Measurements from ENCODE around the gene DNAH1.

DNAH1 gene

GRCh38 chr3:52381623-52382022 is 65.5 kb downstream of the DNAH1 start:
- Histone ChIP-seq H3K36me3 (ENCODE audit: control insufficient read depth in 2 of 2, insufficient read depth in 2 of 2, low read length in 2 of 2) (no peaks in the 10 kb centered on the region), H3K9me3 (ENCODE audit: control insufficient read depth in 2 of 2, low read length in 2 of 2) (no peaks in the 10 kb centered on the region), H3K9ac (ENCODE audit: low read length in 2 of 2) (no peak overlapping the region), H3K4me3 (ENCODE audit: low read length in 2 of 2) (no peak overlapping the region), H3K27me3 (ENCODE audit: control insufficient read depth in 1 of 2, insufficient read depth in 2 of 2, low read length in 2 of 2) (no peaks in the 10 kb centered on the region), H3K4me1 (ENCODE audit: control insufficient read depth, insufficient read depth, low read length) (no peaks in the 10 kb centered on the region), H3K27ac (ENCODE audit: low read length) (no peak overlapping the region)

GRCh38 chr3:52383446-52383845 is 67.3 kb downstream of the DNAH1 start:
- H3K4me3 ChIP-seq (ENCODE audit: low read length in 2 of 2) = no peak overlapping the region

GRCh38 chr3:52384019-52384761 is 68.1 kb downstream of the DNAH1 start:
- Histone ChIP-seq H3K27ac (ENCODE audit: low read length) (no peak overlapping the region), H3K4me1 (ENCODE audit: control insufficient read depth, insufficient read depth, low read length) (no peaks in the 10 kb centered on the region), H3K9me3 (ENCODE audit: control insufficient read depth in 2 of 2, low read length in 2 of 2) (no peaks in the 10 kb centered on the region), H3K4me3 (ENCODE audit: low read length in 2 of 2) (no peak overlapping the region), H3K9ac (ENCODE audit: low read length in 2 of 2) (no peak overlapping the region), H3K27me3 (ENCODE audit: control insufficient read depth in 1 of 2, insufficient read depth in 2 of 2, low read length in 2 of 2) (no peaks in the 10 kb centered on the region), H3K36me3 (ENCODE audit: control insufficient read depth in 2 of 2, insufficient read depth in 2 of 2, low read length in 2 of 2) (no peaks in the 10 kb centered on the region)

More at GRCh38 chr3:52383446-52383845, 67.3 kb downstream of the DNAH1 start:
- Histone ChIP-seq H3K9ac (ENCODE audit: low read length in 2 of 2) (no peak overlapping the region), H3K9me3 (ENCODE audit: control insufficient read depth in 2 of 2, low read length in 2 of 2) (no peaks in the 10 kb centered on the region), H3K4me1 (ENCODE audit: control insufficient read depth, insufficient read depth, low read length) (no peaks in the 10 kb centered on the region), H3K36me3 (ENCODE audit: control insufficient read depth in 2 of 2, insufficient read depth in 2 of 2, low read length in 2 of 2) (no peaks in the 10 kb centered on the region), H3K27me3 (ENCODE audit: control insufficient read depth in 1 of 2, insufficient read depth in 2 of 2, low read length in 2 of 2) (no peaks in the 10 kb centered on the region), H3K27ac (ENCODE audit: low read length) (no peak overlapping the region)

- Histone ChIP-seq H3K27ac (ENCODE audit: low read length) (no peak overlapping the region), H3K27me3 (ENCODE audit: control insufficient read depth in 1 of 2, insufficient read depth in 2 of 2, low read length in 2 of 2) (no peaks in the 10 kb centered on the region), H3K4me1 (ENCODE audit: control insufficient read depth, insufficient read depth, low read length) (no peaks in the 10 kb centered on the region), H3K4me3 (ENCODE audit: low read length in 2 of 2) (no peak overlapping the region), H3K9me3 (ENCODE audit: control insufficient read depth in 2 of 2, low read length in 2 of 2) (no peaks in the 10 kb centered on the region), H3K36me3 (ENCODE audit: control insufficient read depth in 2 of 2, insufficient read depth in 2 of 2, low read length in 2 of 2) (no peaks in the 10 kb centered on the region), H3K9ac (ENCODE audit: low read length in 2 of 2) (no peak overlapping the region)
Observed at GRCh38 chr3:52385157-52385556, 69.0 kb downstream of the DNAH1 start.

GRCh38 chr3:52387481-52387880 is 71.4 kb downstream of the DNAH1 start:
- Histone ChIP-seq H3K9me3 (ENCODE audit: control insufficient read depth in 2 of 2, low read length in 2 of 2) (no peaks in the 10 kb centered on the region), H3K27me3 (ENCODE audit: control insufficient read depth in 1 of 2, insufficient read depth in 2 of 2, low read length in 2 of 2) (no peaks in the 10 kb centered on the region), H3K27ac (ENCODE audit: low read length) (no peak overlapping the region), H3K4me3 (ENCODE audit: low read length in 2 of 2) (no peak overlapping the region), H3K36me3 (ENCODE audit: control insufficient read depth in 2 of 2, insufficient read depth in 2 of 2, low read length in 2 of 2) (peaks cover 0 to 6% of the 10 kb centered on the region in 2 donors), H3K9ac (ENCODE audit: low read length in 2 of 2) (no peak overlapping the region), H3K4me1 (ENCODE audit: control insufficient read depth, insufficient read depth, low read length) (no peaks in the 10 kb centered on the region)

GRCh38 chr3:52388348-52388821 is 72.3 kb downstream of the DNAH1 start:
- H3K9ac ChIP-seq (ENCODE audit: low read length in 2 of 2) = no peak overlapping the region
- no peaks in the 10 kb centered on the region for H3K4me1 ChIP-seq (ENCODE audit: control insufficient read depth, insufficient read depth, low read length)
- H3K36me3 ChIP-seq (ENCODE audit: control insufficient read depth in 2 of 2, insufficient read depth in 2 of 2, low read length in 2 of 2) = peaks cover 0 to 9% of the 10 kb centered on the region in 2 donors

GRCh38 chr3:52388933-52389332 is 72.8 kb downstream of the DNAH1 start:
- no peak overlapping the region for H3K27ac ChIP-seq (ENCODE audit: low read length)
- no peaks in the 10 kb centered on the region for H3K4me1 ChIP-seq (ENCODE audit: control insufficient read depth, insufficient read depth, low read length)
- H3K27me3 ChIP-seq (ENCODE audit: control insufficient read depth in 1 of 2, insufficient read depth in 2 of 2, low read length in 2 of 2) = no peaks in the 10 kb centered on the region
- H3K9ac ChIP-seq (ENCODE audit: low read length in 2 of 2) = no peak overlapping the region
- peaks cover 0 to 9% of the 10 kb centered on the region in 2 donors for H3K36me3 ChIP-seq (ENCODE audit: control insufficient read depth in 2 of 2, insufficient read depth in 2 of 2, low read length in 2 of 2)
- H3K4me3 ChIP-seq (ENCODE audit: low read length in 2 of 2) = no peak overlapping the region
- no peaks in the 10 kb centered on the region for H3K9me3 ChIP-seq (ENCODE audit: control insufficient read depth in 2 of 2, low read length in 2 of 2)

More at GRCh38 chr3:52388348-52388821, 72.3 kb downstream of the DNAH1 start:
- no peak overlapping the region for H3K4me3 ChIP-seq (ENCODE audit: low read length in 2 of 2)
- H3K27me3 ChIP-seq (ENCODE audit: control insufficient read depth in 1 of 2, insufficient read depth in 2 of 2, low read length in 2 of 2) = no peaks in the 10 kb centered on the region
- H3K9me3 ChIP-seq (ENCODE audit: control insufficient read depth in 2 of 2, low read length in 2 of 2) = no peaks in the 10 kb centered on the region
- H3K27ac ChIP-seq (ENCODE audit: low read length) = no peak overlapping the region

- Histone ChIP-seq H3K9me3 (ENCODE audit: control insufficient read depth in 2 of 2, low read length in 2 of 2) (no peaks in the 10 kb centered on the region), H3K27ac (ENCODE audit: low read length) (no peak overlapping the region), H3K9ac (ENCODE audit: low read length in 2 of 2) (no peak overlapping the region), H3K27me3 (ENCODE audit: control insufficient read depth in 1 of 2, insufficient read depth in 2 of 2, low read length in 2 of 2) (no peaks in the 10 kb centered on the region), H3K4me1 (ENCODE audit: control insufficient read depth, insufficient read depth, low read length) (no peaks in the 10 kb centered on the region), H3K4me3 (ENCODE audit: low read length in 2 of 2) (no peak overlapping the region), H3K36me3 (ENCODE audit: control insufficient read depth in 2 of 2, insufficient read depth in 2 of 2, low read length in 2 of 2) (peaks cover 0 to 9% of the 10 kb centered on the region in 2 donors)
Observed at GRCh38 chr3:52391096-52391495, 75.0 kb downstream of the DNAH1 start.

- H3K4me1 ChIP-seq (ENCODE audit: control insufficient read depth, insufficient read depth, low read length) = no peaks in the 10 kb centered on the region
- H3K27ac ChIP-seq (ENCODE audit: low read length) = no peak overlapping the region
- no peak overlapping the region for H3K4me3 ChIP-seq (ENCODE audit: low read length in 2 of 2)
- no peaks in the 10 kb centered on the region for H3K27me3 ChIP-seq (ENCODE audit: control insufficient read depth in 1 of 2, insufficient read depth in 2 of 2, low read length in 2 of 2)
- H3K9me3 ChIP-seq (ENCODE audit: control insufficient read depth in 2 of 2, low read length in 2 of 2) = no peaks in the 10 kb centered on the region
- peaks cover 0 to 9% of the 10 kb centered on the region in 2 donors for H3K36me3 ChIP-seq (ENCODE audit: control insufficient read depth in 2 of 2, insufficient read depth in 2 of 2, low read length in 2 of 2)
- H3K9ac ChIP-seq (ENCODE audit: low read length in 2 of 2) = no peak overlapping the region
Observed at GRCh38 chr3:52392216-52392930, 76.3 kb downstream of the DNAH1 start.

GRCh38 chr3:52393131-52393807 is 77.2 kb downstream of the DNAH1 start:
- peaks cover 0 to 9% of the 10 kb centered on the region in 2 donors for H3K36me3 ChIP-seq (ENCODE audit: control insufficient read depth in 2 of 2, insufficient read depth in 2 of 2, low read length in 2 of 2)

More at GRCh38 chr3:52393131-52393807, 77.2 kb downstream of the DNAH1 start:
- H3K4me3 ChIP-seq (ENCODE audit: low read length in 2 of 2) = no peak overlapping the region
- no peak overlapping the region for H3K27ac ChIP-seq (ENCODE audit: low read length)
- H3K9me3 ChIP-seq (ENCODE audit: control insufficient read depth in 2 of 2, low read length in 2 of 2) = no peaks in the 10 kb centered on the region
- H3K27me3 ChIP-seq (ENCODE audit: control insufficient read depth in 1 of 2, insufficient read depth in 2 of 2, low read length in 2 of 2) = no peaks in the 10 kb centered on the region
- no peak overlapping the region for H3K9ac ChIP-seq (ENCODE audit: low read length in 2 of 2)
- H3K4me1 ChIP-seq (ENCODE audit: control insufficient read depth, insufficient read depth, low read length) = no peaks in the 10 kb centered on the region
